NB4 (cell line): ENCODE measurements around the gene NPR2.

Source experiments
- CTCF ChIP-seq: IDR thresholded peaks from one replicate; pipeline ENCODE4 v1.5.1; 2012; ENCODE audit warnings: low read depth, low read length
- MAX ChIP-seq: IDR thresholded peaks from 2 replicates; pipeline ENCODE4 v1.6.1; 2011; ENCODE audit warnings: low read depth, low read length
- MYC ChIP-seq: IDR thresholded peaks from 2 replicates; pipeline ENCODE4 v1.6.1; 2011; ENCODE audit warnings: low read depth, low read length
- POLR2A ChIP-seq: IDR thresholded peaks from 2 replicates; pipeline ENCODE4 v1.6.1; 2011; ENCODE audit warnings: mild to moderate bottlenecking; ENCODE audit not compliant: insufficient read length; ENCODE audit errors: extremely low read depth

- TF ChIP-seq CTCF = no peak
- TF ChIP-seq POLR2A = no peak
- no peak for TF ChIP-seq MYC
- no peak for TF ChIP-seq MAX
Measured at GRCh38 chr9:35792826-35793225, 1.4 kb downstream of the NPR2 start.
